T47D (cell line): Measurements from ENCODE around the gene HS6ST2.
"Not testable (repeated sequence)": the region's sequence is repeated elsewhere in the genome, so short reads cannot be mapped to it uniquely, and the experiment has no call there.

Source experiments
- DNase-seq, 2 experiments: peaks; one replicate each; pipeline versions ENCODE4 v3.0.0 to v3.0.0-alpha.2; 2011 to 2012; ENCODE audit warnings: low read depth in 1 of 2, low spot score in 1 of 2
- JUND ChIP-seq: IDR thresholded peaks from 2 replicates; pipeline ENCODE4 v1.6.1; 2012; ENCODE audit warnings: low read depth
- in situ Hi-C: cut with HindIII; loops from 2 replicates; pipeline ENCODE4 v1.10.0; 2016; ENCODE audit warnings: low sequenced_read_pairs, low pct_unique_long_range_greater_than_20kb

Gene HS6ST2

DNA sequence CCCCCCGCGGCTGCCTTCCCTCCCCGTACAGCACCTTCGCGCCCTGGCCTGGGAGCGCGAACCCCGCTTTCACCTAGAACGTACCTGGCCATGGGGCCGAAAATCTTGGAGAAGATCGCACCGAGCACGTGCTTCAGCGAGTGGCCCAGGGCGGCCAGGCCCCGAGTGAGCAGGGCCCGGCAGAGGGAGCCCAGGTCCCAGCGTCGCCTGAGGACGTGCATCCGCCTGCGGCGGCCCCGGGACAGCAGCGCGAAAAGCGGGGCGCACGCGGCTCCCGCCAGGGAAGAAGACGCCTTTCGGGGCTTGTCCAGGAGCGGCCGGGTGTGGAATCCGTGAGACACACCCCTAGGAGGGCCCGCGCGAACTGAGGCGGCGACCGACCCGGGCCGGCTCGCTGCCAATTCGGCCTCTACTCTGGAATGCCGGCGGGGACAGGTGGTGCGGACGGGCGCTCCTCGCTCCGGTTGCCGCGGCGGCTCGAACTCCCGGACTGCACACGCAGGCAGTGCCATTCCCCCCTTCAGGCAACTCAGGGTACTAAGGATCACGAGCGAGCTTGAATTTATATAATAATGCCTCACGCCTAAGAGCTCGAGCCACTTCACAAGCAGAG is at the start of gene HS6ST2:
Gene HS6ST2, minus strand, starts transcription at position 539 of the 613 bp plus-strand sequence.
- no peak for DNase-seq
- no peak for TF ChIP-seq JUND

DNA sequence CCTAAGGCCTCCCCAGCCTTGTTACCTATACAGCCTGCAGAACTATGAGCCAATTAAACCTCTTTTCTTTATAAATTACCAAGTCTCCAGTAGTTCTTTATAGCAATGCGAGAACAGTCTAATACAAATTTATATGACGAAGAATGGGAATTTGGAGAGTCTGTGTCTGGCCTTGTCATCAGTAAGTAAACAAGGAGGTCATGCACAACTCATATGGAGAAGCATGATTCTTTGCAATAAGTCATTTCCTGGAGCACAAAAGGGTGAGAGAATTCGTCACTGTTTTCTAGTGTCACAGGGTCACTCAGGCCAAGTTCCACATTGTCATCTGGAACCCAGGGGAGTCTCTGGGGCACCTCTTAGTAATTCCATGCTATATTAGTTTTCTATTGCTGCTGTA is 49.0 kb upstream of the HS6ST2 start:
- in situ Hi-C loops, result no loop called here
- no peak for DNase-seq
- TF ChIP-seq JUND, result no peak

More for the DNA sequence above, at the start of gene HS6ST2:
- in situ Hi-C loops, result no loop called here

DNA sequence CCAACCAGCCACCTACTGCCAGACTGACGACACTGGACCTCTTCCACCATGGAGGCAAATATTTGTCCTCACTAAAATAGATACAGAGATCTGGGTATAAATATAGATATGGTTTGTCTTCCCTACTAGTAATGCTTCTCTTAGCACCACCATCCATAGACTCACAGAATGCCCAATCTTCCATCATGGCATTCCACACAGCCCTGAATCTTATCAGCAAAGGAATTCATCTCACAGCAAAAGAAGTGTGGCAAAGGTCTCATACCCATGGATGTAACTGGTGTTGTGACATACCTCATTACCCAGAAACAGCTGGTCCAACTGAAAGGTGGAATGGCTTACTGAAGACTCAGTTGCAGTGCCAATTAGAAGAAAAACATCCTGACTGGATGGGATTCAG is 47.2 kb upstream of the HS6ST2 start:
- DNase-seq, result no peak
- no peak for TF ChIP-seq JUND
- in situ Hi-C loops, result no loop called here

DNA sequence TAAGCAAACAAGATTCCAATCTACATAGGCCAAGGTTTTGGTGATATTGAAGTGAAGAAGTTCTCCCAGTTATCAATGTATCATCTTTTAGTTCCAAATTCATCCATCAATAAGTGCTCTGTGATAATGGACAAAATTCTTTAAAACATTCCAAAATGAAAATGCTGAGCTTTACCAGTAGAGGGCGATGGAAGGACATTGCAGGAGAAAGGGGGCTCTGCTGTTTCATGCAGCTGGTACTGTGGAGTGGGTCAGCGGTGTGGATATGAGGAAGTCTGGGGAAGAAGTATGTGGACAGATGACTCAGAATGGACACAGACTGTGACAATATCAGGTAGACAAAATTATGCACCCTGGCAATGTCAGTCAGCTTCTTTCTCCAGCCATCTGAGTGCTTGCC is 46.6 kb upstream of the HS6ST2 start:
- no peak for TF ChIP-seq JUND
- in situ Hi-C loops, result no loop called here
- DNase-seq, result peak in 1 of 2 experiments; percentile 0

DNA sequence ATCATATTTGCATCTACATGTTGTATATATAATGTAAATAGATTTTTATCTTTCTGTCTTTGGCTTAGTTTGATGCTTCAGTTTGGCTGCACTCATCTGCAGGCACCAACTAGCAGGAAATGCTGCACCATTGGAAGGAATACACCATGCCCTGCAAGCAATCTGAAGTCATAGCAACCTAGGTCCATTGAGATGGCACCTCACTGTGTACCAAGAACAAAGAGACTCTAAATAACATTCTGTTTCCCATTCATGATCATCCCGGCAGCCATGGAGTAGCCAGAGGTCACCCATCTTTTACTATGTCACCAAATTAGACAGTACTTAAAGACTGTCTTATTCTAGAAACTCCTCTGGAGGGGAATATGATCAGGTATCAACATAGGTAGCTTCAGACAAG is 40.8 kb upstream of the HS6ST2 start:
- no peak for TF ChIP-seq JUND
- in situ Hi-C loops, result no loop called here
- peak in 1 of 2 experiments; percentile 0 for DNase-seq

DNA sequence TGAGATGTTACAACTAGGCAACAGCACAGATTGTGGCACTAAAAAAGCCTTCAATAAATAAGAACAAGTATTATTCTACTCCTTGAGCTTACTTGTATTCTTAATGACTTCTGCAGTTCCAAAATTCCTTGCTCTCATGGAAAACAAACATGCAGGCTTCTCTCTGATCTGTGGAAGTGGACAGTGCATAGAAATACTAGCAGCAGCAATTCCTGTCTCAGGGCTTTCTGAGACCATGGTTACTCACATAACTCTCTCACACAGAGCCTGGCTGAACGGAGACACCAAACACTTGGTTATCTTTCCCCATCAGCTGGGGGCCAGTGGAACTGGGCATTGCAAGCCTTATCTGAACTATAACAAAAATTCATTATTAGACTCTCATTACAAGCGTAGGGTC is 32.4 kb upstream of the HS6ST2 start:
- TF ChIP-seq JUND, result no peak
- no peak for DNase-seq
- in situ Hi-C loops, result no loop called here

DNA sequence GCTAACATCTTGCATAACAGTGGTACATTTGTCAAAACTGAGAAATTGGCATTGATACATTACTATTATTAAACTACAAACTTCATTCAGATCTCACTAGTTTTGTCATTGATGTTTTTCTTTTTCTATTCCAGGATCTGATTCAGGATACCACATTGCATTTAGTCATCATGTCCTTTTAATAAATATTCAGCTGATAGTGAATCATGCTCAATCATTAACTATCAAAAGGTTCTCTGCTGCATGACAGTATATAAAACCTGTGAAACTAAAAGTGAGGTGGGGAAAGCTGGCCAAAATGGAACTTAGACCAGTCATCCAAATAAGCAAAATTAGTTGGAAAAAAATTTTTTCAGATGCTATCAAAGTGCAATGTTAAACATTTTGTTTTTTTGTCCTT is 28.1 kb upstream of the HS6ST2 start:
- TF ChIP-seq JUND, result no peak
- DNase-seq, result no peak
- in situ Hi-C loops, result no loop called here

DNA sequence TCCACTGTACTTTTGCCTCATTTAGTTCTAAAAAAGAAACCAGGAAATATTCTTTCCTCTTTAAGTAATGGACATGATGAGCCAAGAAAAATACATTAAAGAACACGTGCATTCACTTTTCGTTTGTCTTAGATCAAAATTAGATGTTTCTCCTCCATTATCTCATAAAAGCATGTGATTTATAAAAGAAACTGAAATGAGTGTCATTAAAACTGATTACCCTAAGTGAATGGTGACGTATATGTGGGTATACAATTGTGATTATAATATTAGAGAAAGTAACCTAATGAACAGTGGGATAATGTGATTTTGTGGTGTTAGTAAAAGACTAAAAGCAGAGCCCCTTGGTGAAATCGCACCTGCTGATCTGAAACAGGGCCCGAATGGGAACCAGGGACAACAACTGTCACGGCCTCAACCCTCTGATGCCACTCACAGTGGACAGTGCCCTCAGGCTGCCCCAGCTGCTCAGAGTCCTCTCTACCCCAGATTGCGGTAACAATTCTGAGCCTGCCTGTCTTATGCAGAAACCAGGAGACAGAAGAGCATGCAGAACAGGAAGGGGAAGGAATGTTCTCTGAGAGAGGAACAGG is 25.7 kb upstream of the HS6ST2 start:
- in situ Hi-C loops, result no loop called here
- no peak for TF ChIP-seq JUND
- DNase-seq, result no peak

DNA sequence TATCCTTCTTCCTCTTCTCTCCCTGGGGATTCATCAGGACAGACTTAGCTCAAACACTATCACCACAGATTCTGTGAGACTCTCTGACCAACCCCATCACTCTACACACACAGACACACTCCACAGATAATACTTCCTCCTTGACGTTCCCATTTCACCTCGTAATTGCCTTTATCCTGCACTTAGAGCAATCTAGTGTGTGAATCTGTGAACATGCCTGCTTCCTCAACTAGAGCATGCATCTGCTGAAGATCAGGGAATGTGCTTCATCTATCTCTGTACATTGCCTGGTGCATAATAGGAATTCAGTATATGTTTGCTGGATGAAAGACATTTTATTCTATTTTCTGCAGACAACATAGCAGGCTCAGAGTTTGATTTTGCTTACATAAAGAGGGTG is 25.1 kb upstream of the HS6ST2 start:
- in situ Hi-C loops, result no loop called here
- no peak for TF ChIP-seq JUND
- DNase-seq, result no peak

DNA sequence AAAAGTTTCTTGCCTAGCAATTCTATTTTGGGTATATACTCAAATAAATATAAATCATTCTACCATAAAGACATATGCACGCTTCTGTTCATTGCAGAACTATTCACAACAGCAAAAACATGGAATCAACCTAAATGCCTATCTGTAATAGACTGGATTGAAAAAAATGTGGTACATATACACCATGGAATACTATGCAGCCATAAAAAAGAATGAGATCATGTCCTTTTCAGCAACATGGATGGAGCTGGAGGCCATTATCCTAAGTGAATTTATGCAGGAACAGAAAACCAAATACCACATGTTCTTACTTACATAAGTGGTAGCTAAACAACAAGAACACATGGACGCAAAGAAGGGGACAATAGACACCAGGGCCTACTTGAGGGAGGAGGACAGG is 21.6 kb upstream of the HS6ST2 start:
- in situ Hi-C loops, DNase-seq: not testable (repeated sequence)

DNA sequence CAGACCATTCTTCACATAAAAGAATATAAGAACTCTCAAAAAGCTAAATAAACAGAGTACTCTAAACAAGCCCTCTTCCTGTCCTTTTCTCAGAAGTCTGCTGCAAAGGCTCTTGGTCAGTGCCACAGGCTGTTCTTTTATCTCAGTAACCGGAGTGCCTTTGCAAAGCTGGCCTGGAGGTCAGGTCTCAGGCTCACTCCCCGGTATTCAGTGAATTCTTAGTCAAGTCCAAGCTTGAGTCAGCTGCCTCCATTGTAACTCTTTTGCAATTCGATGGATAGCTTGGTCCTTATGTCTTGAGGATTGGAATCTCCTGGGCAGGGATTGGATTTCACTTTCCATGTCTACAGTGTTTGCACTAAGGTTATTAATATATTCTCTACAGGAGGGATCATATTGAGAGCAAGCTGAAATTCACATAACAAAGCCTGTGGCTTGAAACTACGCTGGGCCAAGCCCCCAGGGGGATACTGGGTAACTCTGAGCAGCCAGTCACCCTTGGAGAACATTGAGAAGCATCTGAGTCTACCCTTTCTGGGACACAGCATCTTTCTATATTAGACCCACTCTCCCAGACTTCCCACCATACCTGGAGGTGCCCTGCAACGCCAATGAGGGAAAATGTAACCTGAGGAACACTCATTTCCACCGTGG is 10.0 kb upstream of the HS6ST2 start:
- no peak for TF ChIP-seq JUND
- in situ Hi-C loops, result no loop called here
- no peak for DNase-seq

DNA sequence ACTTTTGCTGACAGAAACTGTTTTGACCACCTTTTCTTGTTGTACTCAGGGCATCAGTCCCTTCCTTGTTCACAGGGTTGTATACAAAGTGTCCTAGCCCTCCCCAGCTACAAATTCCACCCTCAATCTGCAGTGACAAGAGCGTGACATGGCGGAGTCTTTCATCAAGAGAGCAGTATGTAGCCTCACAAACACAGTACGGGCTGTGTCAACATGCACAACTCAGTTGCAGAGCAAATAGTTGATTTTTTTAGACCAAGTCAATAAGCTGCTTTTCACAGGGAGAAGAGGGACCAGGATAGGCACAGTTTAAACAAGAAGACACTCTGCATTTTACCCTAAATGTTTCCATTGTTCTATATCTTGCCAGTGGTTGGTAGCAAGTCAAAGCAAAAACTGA is 8.6 kb upstream of the HS6ST2 start:
- in situ Hi-C loops, result no loop called here
- no peak for DNase-seq

DNA sequence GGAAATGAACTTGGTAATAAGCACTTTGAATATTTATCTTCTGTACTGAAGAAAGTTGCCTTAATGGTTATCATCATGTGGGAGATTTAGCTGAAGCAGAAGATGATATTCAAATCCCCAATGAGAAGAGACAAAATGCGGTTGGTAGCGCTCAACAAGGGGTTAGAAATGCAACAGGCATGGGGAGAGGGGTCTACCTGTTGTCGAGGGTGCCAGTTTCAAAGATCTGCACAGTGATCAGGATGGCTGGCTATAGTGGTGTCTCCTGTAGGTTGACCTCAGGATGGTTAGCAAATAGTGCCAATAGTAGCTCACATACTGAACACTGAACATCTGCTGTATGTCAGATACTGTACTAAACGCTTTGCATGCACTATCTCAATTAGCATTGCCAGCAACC is 7.0 kb upstream of the HS6ST2 start:
- DNase-seq, result no peak
- no peak for TF ChIP-seq JUND
- in situ Hi-C loops, result no loop called here

More for the DNA sequence above, 8.6 kb upstream of the HS6ST2 start:
- no peak for TF ChIP-seq JUND
